Tibial artery (tissue), 4 donors: Measurements from ENCODE around the gene NMS.

Experiments used
- DNase-seq, 2 donors: peaks; one replicate each; pipeline ENCODE4 v3.0.0-alpha.2; 2019
- H3K27ac ChIP-seq, 2 donors: fragments of 200-600 bp; sonication (generic) in 1 of 2; 1 replicate in 1 of 2; 2 replicates in 1 of 2; pipeline ENCODE4 v1.5.1; 2018 to 2019; ENCODE audit warnings: mild to moderate bottlenecking in 1 of 2
- H3K27me3 ChIP-seq, 2 donors: fragments of 200-600 bp; sonication (generic) in 1 of 2; one replicate each; pipeline versions ENCODE4 v1.5.1 to v1.6.0; 2016 to 2019
- H3K36me3 ChIP-seq, 3 donors: fragments of 200-600 bp; sonication (generic) in 2 of 3; one replicate each; pipeline ENCODE4 v1.5.1; 2016 to 2019; ENCODE audit warnings: mild to moderate bottlenecking in 2 of 3
- H3K4me1 ChIP-seq, 4 donors: fragments of 200-600 bp; sonication (generic) in 2 of 4; 1 replicate in 3 of 4; 2 replicates in 1 of 4; pipeline ENCODE4 v1.5.1; 2016 to 2019
- H3K4me3 ChIP-seq, 2 donors: fragments of 200-600 bp; sonication (generic) in 1 of 2; 1 replicate in 1 of 2; 2 replicates in 1 of 2; pipeline ENCODE4 v1.5.1; 2018 to 2019; ENCODE audit warnings: mild to moderate bottlenecking in 2 of 2
- H3K9me3 ChIP-seq, 3 donors: fragments of 200-600 bp; sonication (generic) in 1 of 3; one replicate each; pipeline ENCODE4 v1.5.1; 2016 to 2019
- CTCF ChIP-seq, 2 experiments: fragments of 200-600 bp in 1 of 2; fragments of 450-650 bp in 1 of 2; IDR thresholded peaks; one replicate each; pipeline ENCODE4 v1.5.1; 2017 to 2019; ENCODE audit warnings: antibody characterized with exemption in 2 of 2, mild to moderate bottlenecking in 1 of 2, moderate library complexity in 1 of 2
- intact Hi-C: fragments of 100-400 bp; cut with DNase I; formaldehyde crosslinking; loops from one replicate; pipeline ENCODE4 v1.15.0; 2023; ENCODE audit warnings: low total_unique reads

Gene NMS

GRCh38 chr2:100470182-100470581 is at the start of gene NMS:
TSS of gene NMS (plus strand) at chr2:100470482. CDS start at chr2:100470489, 7 bp downstream.
- Histone ChIP-seq H3K36me3 (no peaks in the 10 kb centered on the region), H3K4me3 (no peak within 1 kb of the TSS), H3K4me1 (no peaks in the 10 kb centered on the region), H3K27me3 (peaks cover 0 to 11% of the 10 kb centered on the region in 2 donors), H3K27ac (no peak within 1 kb of the TSS), H3K9me3 (no peaks in the 10 kb centered on the region)
- intact Hi-C loops, result no loop called here
- TF ChIP-seq CTCF (IDR thresholded peaks at IDR 0.05), result no peak
- DNase-seq, result no peak

- H3K27me3 ChIP-seq, result no peaks in the 10 kb centered on the region
- no peaks in the 10 kb centered on the region for H3K9me3 ChIP-seq
- intact Hi-C loops, result loop anchor here (10.0 kb wide), 1 partner anchor 132 kb away; no protein-coding TSS in a partner anchor
- no peaks in the 10 kb centered on the region for H3K36me3 ChIP-seq
- H3K4me1 ChIP-seq, result peaks cover 0 to 12% (median 0%) of the 10 kb centered on the region in 4 donors
- no peak overlapping the region for H3K4me3 ChIP-seq
- no peak for DNase-seq
- no peak overlapping the region for H3K27ac ChIP-seq
- peak; percentile 13 to 17 for TF ChIP-seq CTCF (IDR thresholded peaks at IDR 0.05)
Measured at GRCh38 chr2:100422320-100423055, 47.8 kb upstream of the NMS start.

GRCh38 chr2:100423631-100424030 is 46.7 kb upstream of the NMS start:
- Histone ChIP-seq H3K36me3 (no peaks in the 10 kb centered on the region), H3K27ac (no peak overlapping the region), H3K9me3 (no peaks in the 10 kb centered on the region), H3K4me1 (peaks cover 0 to 12% (median 0%) of the 10 kb centered on the region in 4 donors), H3K4me3 (no peak overlapping the region), H3K27me3 (no peaks in the 10 kb centered on the region)
- DNase-seq, result no peak
- no peak for TF ChIP-seq CTCF (IDR thresholded peaks at IDR 0.05)
- intact Hi-C loops, result loop anchor here (10.0 kb wide), 1 partner anchor 131 kb away; no protein-coding TSS in a partner anchor

GRCh38 chr2:100424277-100424875 is 45.9 kb upstream of the NMS start:
- intact Hi-C loops, result loop anchor here (10.0 kb wide), 1 partner anchor 130 kb away; no protein-coding TSS in a partner anchor
- no peaks in the 10 kb centered on the region for H3K27me3 ChIP-seq
- no peak for TF ChIP-seq CTCF (IDR thresholded peaks at IDR 0.05)
- peaks cover 0 to 12% (median 0%) of the 10 kb centered on the region in 4 donors for H3K4me1 ChIP-seq
- H3K4me3 ChIP-seq, result no peak overlapping the region
- H3K9me3 ChIP-seq, result no peaks in the 10 kb centered on the region
- DNase-seq, result no peak
- H3K27ac ChIP-seq, result no peak overlapping the region
- no peaks in the 10 kb centered on the region for H3K36me3 ChIP-seq

- no peak for DNase-seq
- intact Hi-C loops, result loop anchor here (10.0 kb wide), 1 partner anchor 130 kb away; no protein-coding TSS in a partner anchor
- no peaks in the 10 kb centered on the region for H3K9me3 ChIP-seq
- no peaks in the 10 kb centered on the region for H3K36me3 ChIP-seq
- TF ChIP-seq CTCF (IDR thresholded peaks at IDR 0.05), result no peak
- no peaks in the 10 kb centered on the region for H3K27me3 ChIP-seq
- no peak overlapping the region for H3K4me3 ChIP-seq
- peaks cover 0 to 12% (median 0%) of the 10 kb centered on the region in 4 donors for H3K4me1 ChIP-seq
- H3K27ac ChIP-seq, result no peak overlapping the region
Measured at GRCh38 chr2:100425107-100425506, 45.2 kb upstream of the NMS start.
